NOMO-1 (cell line): ENCODE data around the gene SH3RF3.

Source experiments
- DNase-seq, 2 experiments: peaks; one replicate each; lab custom pipeline; 2025; ENCODE audit not compliant: unreplicated experiment in 2 of 2; lab: John Stamatoyannopoulos, UW

SH3RF3 gene

GRCh38 chr2:109442715-109443319, 313.8 kb downstream of the SH3RF3 start:
- no peak for DNase-seq

- DNase-seq, result no peak
Observed at GRCh38 chr2:109444916-109445315, 315.9 kb downstream of the SH3RF3 start.

DNA sequence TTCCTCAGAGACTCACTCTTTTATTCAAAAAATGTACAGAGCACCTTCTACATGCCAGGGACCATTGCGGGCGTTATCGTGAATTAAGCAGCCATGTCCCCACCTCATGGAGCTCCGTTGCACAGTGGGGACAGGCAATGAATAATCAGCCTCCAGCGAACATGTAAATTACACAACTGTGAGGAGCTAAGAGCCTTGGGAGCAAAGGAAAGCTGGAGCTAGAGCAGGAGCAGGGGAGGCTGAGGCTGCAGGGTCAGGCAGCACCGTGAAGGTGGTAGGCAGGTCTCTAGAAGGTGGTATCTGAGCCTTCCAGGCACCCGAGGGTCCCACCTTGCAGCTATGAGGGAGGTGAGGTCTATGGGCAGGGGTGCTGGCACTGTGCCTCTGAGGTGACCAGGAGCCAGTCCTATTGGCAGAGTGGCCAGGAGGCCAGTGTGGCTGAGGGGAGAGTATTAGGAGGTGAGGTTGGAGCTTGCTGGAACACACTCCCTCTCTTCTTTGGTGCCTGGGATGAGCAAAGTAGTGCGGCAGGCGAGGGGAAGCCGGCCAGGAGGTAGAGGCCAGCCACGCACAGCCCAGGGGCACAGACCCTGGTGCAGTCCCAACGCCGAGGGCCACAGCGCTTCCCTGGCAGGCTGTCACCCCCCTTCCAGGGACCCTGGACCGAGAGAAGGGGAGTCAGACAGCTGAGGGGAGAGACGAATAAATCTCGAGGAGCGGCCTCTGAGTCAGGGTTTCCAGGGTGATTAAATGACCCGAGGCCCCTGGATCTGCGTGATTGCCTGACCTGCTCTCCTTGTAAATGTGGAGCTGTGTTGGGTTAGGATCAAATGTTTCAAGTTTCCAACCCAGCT, 317.5 kb downstream of the SH3RF3 start:
- no peak for DNase-seq

- DNase-seq, result no peak
Observed at GRCh38 chr2:109447251-109447661, 318.3 kb downstream of the SH3RF3 start.

- no peak for DNase-seq
Observed at GRCh38 chr2:109447776-109448175, 318.8 kb downstream of the SH3RF3 start.

DNA sequence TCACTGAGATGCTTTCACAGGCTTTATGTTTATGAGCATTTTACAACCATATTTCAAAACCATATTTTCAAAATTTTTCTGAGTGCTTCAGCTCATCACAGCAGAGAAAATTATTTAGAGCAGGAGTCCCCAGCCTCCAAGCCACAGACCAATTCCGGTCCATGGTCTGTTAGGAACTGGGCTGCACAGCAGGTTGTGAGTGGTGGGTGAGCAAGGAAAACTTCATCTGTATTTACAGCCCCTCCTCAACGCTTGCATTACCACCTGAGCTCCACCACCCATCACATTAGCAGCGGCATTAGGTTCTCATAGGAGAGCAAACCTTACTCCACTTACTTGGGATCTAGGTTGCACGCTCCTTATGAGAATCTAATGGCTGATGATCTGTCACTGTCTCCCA, 319.2 kb downstream of the SH3RF3 start:
- DNase-seq, result no peak

DNA sequence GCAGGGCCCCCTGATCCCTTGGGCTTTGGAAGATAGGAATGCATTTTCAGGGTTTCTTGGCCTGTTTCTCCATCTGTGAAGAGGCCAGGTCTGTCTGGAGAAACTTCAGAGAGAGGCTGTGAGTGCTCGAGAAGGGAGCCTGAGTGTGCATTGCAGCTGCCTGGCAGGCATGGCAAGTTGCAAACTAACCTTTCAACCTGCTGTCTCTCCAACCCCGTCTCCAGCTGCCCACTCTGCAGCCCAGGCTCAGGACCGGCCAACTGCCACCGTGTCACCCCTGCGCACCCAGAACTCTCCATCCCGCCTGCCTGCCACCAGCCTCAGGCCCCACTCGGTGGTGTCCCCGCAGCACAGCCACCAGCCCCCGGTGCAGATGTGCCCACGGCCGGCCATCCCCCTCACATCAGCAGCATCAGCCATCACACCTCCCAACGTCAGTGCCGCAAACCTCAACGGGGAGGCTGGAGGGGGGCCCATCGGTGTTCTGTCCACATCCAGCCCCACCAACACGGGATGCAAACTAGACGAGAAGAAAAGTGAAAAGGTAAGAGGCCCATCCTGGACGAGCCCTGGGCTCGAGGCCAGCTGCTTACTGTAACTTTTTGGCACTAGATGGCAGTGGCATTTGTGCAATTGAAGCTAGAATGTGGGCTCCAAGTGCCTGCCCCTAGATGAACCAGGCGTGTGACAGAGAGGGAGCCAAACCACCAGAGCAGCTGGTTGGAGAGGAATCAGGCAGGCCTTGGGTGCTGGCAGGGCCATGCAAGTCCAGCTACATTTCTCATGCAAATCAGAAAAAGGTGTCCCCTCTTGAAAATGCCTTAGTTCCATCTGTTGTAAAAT, 320.2 kb downstream of the SH3RF3 start:
- no peak for DNase-seq

GRCh38 chr2:109450574-109451273, 321.7 kb downstream of the SH3RF3 start:
- DNase-seq, result no peak

DNA sequence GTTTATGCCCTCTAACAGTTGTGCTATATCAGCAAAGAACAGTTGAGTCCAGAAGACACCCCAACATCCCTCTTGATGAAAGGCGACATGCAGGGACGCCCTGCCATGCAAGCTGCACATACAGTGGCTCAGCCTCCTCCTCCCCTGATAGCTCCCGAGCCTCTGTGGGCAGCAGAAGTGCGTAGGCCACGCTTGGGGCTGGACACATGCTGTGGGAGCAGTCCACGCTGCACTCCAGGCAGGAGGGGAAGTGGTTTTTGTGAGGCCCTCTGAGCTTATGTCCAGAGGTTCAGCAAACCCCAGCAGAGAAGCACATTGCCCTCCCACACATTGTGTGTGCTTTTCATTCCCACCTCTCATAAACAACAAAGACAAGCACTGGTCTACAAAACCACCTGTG, 322.7 kb downstream of the SH3RF3 start:
- no peak for DNase-seq

GRCh38 chr2:109452318-109453305, 323.6 kb downstream of the SH3RF3 start:
- DNase-seq, result no peak

GRCh38 chr2:109453371-109453995, 324.5 kb downstream of the SH3RF3 start:
- DNase-seq, result no peak

DNA sequence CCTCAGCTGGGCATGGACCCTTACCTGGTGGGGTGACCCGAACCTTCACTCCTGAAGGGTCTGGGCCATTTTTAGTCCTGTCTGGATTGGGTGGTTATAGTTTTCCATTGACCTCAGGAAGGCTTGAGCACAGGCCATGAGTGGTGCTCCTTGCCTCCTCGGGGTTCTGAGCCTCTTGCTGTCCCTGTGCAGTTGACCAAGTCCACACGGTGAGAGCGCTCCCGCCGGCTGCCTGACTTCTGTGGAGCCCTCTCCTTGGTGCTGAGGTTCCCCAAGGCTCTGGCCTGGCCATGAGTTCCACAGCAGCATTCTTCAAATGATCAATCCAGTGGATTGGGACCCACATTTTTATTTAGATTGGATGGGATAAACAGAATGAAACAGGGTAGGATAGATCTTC, 325.3 kb downstream of the SH3RF3 start:
- no peak for DNase-seq

DNA sequence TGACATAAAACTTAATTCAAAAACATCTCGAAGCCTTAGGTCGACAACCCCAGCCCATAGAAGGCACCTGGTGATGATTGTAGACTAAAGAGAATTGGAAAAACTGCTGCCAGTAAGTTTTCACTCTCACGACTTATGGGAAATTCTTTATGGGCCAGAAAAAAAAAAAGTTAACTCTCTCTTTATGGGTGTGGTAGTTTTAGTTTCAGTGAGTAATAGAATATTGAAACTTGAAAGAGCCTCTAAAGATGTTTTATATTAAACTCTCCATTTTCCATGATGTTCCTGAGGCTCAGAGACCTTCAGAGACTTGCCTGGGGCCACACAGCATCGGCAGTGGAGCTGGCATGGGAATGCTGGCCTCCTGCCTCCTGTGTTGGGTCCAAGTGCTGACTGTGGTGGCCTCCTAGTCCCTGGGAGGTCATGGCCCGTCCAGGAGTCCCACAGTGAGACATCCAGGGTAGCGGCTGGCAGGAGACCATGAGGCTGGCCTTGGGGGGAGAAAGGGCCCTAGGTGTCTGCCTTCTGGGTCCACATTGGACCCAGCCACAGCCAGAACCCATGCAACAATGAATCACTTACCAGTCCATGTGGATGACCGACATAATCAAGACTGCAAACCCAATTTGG, 325.9 kb downstream of the SH3RF3 start:
- DNase-seq, result no peak

DNA sequence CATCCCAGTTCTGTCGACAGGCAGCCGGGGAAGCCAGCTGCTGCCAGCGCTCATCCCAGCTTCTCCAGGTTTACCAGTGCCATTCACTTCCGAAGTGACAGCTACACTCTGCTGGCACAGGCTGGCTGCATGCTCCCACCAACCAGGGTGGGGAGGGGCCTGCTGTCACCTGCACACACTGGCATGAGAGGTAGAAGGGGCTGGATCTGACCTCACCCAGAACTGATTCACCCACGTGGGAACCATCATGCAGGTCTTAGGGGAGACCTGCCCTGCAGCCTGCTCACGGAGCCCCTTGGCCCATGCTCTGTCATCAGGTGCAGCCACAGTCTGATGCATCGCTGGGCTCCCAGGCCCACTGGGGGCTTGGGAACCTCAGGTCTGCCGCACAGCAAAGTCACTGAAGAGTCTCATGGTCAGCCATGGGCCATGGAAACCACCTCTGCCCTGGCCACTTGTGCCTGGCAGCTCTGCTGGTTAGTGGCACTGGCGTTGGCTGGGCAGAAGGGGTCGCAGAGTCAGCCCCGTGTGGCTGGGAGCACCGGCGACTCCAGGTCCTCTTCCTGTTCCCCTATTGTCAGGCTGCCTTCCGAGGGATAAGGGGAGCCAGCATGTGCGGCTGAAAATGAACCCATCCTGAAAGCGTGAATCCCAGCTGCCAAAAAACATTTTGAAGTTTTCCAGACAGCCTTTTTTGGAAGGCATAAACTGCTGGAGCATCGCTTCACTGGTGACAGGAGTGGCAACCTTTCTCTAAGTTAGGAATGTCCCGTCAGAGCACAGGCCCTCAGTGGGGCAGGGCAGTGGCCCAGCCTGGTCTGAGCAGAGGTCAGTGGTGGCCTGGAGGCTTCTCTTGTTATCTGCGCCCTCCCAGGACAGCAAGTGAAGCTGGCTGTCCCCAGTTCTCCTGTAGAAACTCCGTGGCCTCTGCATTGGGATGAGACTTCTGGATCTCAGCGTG, 327.0 kb downstream of the SH3RF3 start:
- DNase-seq, result no peak

DNA sequence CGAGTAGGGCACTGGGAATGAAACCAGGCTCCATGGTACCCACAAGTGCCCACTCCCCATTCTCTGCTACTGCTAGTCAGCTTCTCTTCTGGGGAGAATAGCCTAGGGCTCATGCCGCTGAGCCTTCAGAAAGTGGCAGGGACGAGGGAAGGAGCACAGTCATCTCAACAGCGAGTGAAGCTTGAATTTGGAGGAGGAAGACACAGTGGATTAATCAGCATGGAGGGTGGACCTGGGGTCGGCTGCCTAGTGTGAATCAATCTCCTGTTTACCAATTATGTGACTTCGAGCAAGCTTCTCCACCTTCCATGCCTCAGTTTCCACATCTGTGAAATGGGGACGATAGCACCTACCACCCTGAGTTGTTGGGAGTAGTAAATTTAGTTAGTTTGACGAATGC, 327.8 kb downstream of the SH3RF3 start:
- no peak for DNase-seq

GRCh38 chr2:109457366-109457765, 328.4 kb downstream of the SH3RF3 start:
- no peak for DNase-seq

DNA sequence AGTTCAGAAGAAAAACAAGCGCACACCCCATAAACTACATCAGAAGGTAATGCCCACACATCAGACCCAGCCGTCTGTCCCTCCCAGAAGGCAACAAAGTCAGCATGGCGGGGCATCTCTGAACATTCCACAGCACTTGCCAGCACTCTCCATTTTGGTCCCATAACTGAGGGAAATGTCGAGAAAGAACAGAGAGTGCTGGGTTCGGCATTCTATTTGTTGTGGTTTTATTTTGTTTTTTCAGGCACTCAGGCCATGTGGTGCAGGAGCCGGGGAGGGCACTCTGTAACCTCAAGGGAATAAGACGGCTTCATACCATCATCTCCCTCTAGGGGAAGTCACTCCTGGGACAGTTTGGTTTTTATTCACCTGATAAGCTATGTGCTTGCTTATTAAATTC, 328.8 kb downstream of the SH3RF3 start:
- no peak for DNase-seq

GRCh38 chr2:109458512-109458911, 329.5 kb downstream of the SH3RF3 start:
- no peak for DNase-seq
